Right atrium auricular region (tissue), 2 donors: ENCODE data around the gene ZNF554. TPM values are rescaled to one million over a fixed set of nuclear protein-coding genes. Genes with fewer than 3 reads are reported as not detected.

Source experiments
- DNase-seq: peaks from one replicate; pipeline ENCODE4 v3.0.0-alpha.2; 2019; ENCODE audit warnings: low spot score
- H3K27ac ChIP-seq, 2 donors: fragments of 200-600 bp; sonication (generic); 1 replicate in 1 of 2; 2 replicates in 1 of 2; pipeline ENCODE4 v1.5.1; 2016 to 2019
- H3K27me3 ChIP-seq, 2 donors: fragments of 200-600 bp; sonication (generic); one replicate each; pipeline versions ENCODE4 v1.5.1 to v1.6.0; 2017 to 2019
- H3K36me3 ChIP-seq: fragments of 200-600 bp; sonication (generic); one replicate; pipeline ENCODE4 v1.5.1; 2016
- H3K4me1 ChIP-seq, 2 donors: fragments of 200-600 bp; sonication (generic); one replicate each; pipeline versions ENCODE4 v1.5.1 to v1.6.0; 2017 to 2019
- H3K4me3 ChIP-seq, 2 donors: fragments of 200-600 bp; sonication (generic); 1 replicate in 1 of 2; 2 replicates in 1 of 2; pipeline ENCODE4 v1.5.1; 2017 to 2019; ENCODE audit warnings: mild to moderate bottlenecking in 1 of 2, moderate library complexity in 1 of 2
- H3K9me3 ChIP-seq, 2 donors: fragments of 200-600 bp; sonication (generic); one replicate each; pipeline ENCODE4 v1.5.1; 2019
- total RNA-seq, 2 donors: library from RNA; depleted of rRNA; stranded (reverse); fragments of >200 nt; gene quantifications; one replicate each; pipeline ENCODE4 v1.1.0, GENCODE V29; 2016
- TF ChIP-seq, protein P1 (sequence below), 2 donors: fragments of 200-600 bp; sonication (generic); IDR thresholded peaks; one replicate each; pipeline ENCODE4 v1.5.1; 2019; ENCODE audit warnings: antibody characterized with exemption in 2 of 2

ZNF554 gene
- total RNA-seq, 2 donors from 2014 or later, result 3.5 to 6.0 TPM

- TF ChIP-seq, protein P1, sequence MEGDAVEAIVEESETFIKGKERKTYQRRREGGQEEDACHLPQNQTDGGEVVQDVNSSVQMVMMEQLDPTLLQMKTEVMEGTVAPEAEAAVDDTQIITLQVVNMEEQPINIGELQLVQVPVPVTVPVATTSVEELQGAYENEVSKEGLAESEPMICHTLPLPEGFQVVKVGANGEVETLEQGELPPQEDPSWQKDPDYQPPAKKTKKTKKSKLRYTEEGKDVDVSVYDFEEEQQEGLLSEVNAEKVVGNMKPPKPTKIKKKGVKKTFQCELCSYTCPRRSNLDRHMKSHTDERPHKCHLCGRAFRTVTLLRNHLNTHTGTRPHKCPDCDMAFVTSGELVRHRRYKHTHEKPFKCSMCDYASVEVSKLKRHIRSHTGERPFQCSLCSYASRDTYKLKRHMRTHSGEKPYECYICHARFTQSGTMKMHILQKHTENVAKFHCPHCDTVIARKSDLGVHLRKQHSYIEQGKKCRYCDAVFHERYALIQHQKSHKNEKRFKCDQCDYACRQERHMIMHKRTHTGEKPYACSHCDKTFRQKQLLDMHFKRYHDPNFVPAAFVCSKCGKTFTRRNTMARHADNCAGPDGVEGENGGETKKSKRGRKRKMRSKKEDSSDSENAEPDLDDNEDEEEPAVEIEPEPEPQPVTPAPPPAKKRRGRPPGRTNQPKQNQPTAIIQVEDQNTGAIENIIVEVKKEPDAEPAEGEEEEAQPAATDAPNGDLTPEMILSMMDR (IDR thresholded peaks at IDR 0.05), result no peak
- H3K27me3 ChIP-seq, result no peaks in the 10 kb centered on the region
- DNase-seq, result no peak
- H3K27ac ChIP-seq, result no peak overlapping the region
- no peaks in the 10 kb centered on the region for H3K4me1 ChIP-seq
- no peaks in the 10 kb centered on the region for H3K9me3 ChIP-seq
- no peak overlapping the region for H3K4me3 ChIP-seq
- H3K36me3 ChIP-seq, result no peaks in the 10 kb centered on the region
These were observed 66.1 kb downstream of the ZNF554 start for GRCh38 chr19:2885736-2886135.

Other genes with a start within 250 kb of the ZNF554 start
- 10 to 100 TPM; 18.0 to 22.8 TPM for gene GNG7, start 117.2 kb upstream of the ZNF554 start, total RNA-seq
- 10 to 100 TPM; 36.5 to 58.0 TPM for gene DIRAS1, start 98.5 kb upstream of the ZNF554 start, total RNA-seq
- 10 to 100 TPM; 22.9 to 38.0 TPM for gene SLC39A3, start 79.9 kb upstream of the ZNF554 start, total RNA-seq
- 10 to 100 TPM; 52.3 to 60.9 TPM for gene SGTA, start 36.6 kb upstream of the ZNF554 start, total RNA-seq
- 10 to 100 TPM; 33.9 to 45.8 TPM for gene THOP1, start 34.4 kb upstream of the ZNF554 start, total RNA-seq
- gene ZNF555, start 21.6 kb downstream of the ZNF554 start, total RNA-seq, result 1 to 10 TPM; 5.5 to 5.9 TPM
- not detected for gene ZNF556, start 47.5 kb downstream of the ZNF554 start, total RNA-seq
- gene ZNF57, start 81.1 kb downstream of the ZNF554 start, total RNA-seq, result 1 to 10 TPM; 1.6 to 1.8 TPM
- gene ZNF77, start 125.1 kb downstream of the ZNF554 start, total RNA-seq, result 1 to 10 TPM; 1.7 to 4.2 TPM
- gene TLE6, start 157.7 kb downstream of the ZNF554 start, total RNA-seq, result 1 to 10 TPM; 2.1 to 5.2 TPM
- 100 to 1,000 TPM in 1 of 2 donors, 10 to 100 TPM in 1; 41.2 to 101 TPM for gene TLE2, start 209.4 kb downstream of the ZNF554 start, total RNA-seq
- gene TLE5, start 242.6 kb downstream of the ZNF554 start, total RNA-seq, result 1,000 to 10,000 TPM in 1 of 2 donors, 100 to 1,000 TPM in 1; 869 to 1,050 TPM